ENCODE data around the gene PAQR9.
A peak's percentile ranks its signal among the peaks of the same experiment; 100 is the strongest.

PAQR9 gene

DNA sequence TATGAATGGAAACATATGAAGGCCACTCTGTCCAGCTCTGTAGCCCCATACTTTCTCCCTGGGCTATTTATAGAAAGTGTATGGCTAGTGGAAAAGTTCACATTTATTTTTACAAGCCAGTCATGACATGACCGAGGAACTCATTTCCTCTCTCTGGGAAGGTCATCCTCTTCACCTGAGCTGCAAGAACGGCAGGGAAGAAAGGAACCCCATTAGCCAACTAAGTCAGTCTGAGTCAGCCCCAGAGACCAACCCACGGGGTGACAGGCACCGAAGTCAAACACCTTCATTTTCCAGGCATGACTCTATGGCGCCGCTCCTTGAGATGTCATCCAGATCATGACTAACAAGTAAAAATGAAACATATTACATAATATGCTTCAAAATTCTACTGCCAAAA, 4.8 kb downstream of the PAQR9 start:
- Histone ChIP-seq H3K27ac (no peak overlapping the region), H3K4me3 (no peak overlapping the region)

DNA sequence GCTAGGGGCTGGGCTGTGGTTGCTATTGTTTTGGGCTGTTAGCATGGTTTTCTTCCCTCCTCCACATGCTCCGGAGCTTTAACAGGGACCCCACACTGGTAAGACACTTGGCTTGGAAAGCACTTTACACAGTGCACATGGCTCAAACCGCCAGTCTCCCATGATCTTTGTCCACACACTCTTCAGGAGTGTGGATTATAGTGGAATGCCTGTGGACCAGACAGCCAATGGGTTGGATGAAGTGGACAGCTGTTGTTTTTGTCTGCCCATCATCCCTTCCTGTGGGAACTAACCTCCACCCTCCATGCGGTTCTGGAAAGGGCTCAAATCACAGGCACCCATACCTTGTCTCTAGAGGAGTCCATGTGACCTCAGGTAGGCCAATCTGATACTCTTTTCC, 10.0 kb downstream of the PAQR9 start:
- Histone ChIP-seq H3K4me3 (no peak overlapping the region), H3K27ac (no peak overlapping the region)

DNA sequence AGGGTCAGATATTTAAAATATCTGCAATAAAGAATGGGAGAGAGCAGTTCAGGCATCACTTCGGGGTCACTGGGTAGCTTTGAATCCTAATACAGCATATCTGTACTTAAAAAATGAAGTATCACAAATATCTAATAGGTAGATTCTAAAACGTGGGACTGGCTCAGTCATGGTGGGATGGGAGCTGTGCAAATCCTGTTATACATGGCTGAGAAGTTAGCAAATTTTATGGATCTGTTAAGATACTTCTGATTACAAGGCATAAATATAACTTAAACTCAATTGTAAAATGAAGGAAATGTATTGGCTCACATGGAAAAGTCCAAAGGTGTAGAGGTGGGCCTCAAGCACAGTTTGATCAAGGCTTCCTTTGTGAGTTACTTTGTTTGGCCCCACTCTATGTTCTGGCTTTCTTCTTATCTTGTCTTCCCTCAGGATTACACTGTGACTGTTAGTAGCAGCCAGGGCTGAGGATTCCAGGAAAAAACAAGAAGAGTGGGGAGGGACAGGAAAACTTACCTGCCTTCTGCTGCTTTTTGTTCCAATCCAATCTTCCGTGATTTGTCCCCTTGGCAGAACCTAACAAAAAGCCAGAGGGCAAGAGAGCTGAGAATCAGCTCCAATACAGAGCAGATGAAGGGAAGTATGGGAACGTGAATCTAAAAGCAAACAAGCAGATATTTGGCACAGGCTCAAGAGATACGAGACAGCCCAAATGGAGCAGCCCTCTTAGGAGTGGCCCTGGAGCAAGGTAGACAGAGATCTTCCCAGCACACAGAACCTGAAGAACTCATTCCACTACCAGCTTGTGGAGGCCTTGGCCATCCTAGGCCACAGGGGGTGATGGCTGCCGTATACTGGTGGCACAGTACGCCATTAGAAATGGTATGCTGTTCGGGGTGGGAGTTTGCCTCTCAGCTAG, 10.9 kb downstream of the PAQR9 start:
- H3K27ac ChIP-seq: no peak overlapping the region
- no peak overlapping the region for H3K4me3 ChIP-seq

DNA sequence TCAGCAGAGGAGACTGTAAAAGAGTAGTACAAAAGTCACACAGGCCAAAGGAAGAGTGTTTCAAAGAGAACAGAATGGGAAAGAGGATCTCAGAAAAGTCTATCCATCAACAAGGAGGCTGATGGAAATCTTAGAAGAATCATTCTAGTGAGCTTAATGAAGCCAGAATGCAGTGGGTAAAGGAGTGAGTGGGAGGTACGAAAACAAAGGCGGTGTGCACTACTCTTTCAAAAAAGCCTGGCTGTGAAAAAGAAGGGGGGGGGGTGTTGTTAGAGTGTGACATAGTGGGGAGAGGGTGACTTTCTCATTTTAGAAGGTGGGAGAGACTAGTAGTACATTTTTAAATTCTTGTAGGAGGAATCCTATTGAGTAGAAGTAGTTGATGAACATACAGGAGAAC, 11.7 kb downstream of the PAQR9 start:
- H3K27ac ChIP-seq: no peak overlapping the region
- no peak overlapping the region for H3K4me3 ChIP-seq

DNA sequence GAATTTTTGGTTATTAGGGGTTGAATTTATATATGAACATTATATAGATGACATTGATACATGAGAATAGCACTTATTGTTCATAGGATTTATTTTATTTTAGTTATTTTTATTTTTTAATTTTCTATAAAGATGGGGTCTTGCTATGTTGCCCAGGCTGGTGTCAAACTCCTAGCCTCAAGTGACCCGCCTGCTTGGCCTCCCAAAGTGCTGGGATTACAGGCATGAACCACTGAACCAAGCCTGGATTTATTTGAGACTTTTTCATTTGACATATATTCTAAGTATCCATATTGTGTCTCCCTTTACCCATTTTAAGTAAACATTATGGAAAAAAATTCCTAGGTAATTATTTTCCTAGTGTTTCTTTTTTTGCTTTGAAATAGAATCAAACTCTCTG, 12.5 kb downstream of the PAQR9 start:
- Histone ChIP-seq H3K4me3 (no peak overlapping the region), H3K27ac (no peak overlapping the region)

DNA sequence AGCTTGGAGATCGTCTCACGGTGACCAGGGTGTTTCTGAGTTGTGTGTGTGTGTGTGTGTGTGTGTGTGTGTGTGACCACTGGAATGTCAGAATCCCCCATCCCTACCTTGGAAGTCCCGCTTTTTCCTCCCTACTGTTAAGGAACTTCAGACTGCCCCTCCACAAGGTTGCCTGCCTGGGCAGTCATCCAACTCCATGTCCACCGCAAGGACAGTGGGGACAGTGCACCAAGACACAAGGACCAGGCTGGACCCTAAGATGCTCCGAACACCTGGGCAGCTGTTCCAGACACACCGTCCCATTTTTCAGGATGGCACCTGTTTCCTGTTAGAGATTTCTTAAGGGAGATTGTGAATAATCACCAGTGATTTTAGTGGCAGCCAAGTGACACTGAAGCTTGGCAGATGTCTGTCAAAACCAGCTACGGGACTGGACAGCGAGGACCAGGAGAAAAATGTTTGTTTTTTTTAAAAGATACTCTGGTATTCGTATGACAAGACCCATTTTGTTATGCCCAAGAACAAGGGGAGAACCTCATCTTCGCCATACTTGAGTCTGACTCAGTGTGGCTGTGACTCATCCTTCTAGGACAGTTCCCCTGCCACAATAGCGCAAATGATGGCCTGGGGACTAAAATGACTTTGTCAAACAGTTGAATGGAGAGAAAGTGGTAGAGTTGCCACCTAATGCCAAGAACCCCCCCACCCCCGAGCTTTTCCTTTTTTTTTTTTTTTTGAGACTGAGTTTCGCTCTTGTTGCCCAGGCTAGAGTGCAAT, 15.5 kb downstream of the PAQR9 start:
- Histone ChIP-seq H3K27ac (no peak overlapping the region), H3K4me3 (peak overlapping the region in 1 of 7 experiments; percentile 19)

DNA sequence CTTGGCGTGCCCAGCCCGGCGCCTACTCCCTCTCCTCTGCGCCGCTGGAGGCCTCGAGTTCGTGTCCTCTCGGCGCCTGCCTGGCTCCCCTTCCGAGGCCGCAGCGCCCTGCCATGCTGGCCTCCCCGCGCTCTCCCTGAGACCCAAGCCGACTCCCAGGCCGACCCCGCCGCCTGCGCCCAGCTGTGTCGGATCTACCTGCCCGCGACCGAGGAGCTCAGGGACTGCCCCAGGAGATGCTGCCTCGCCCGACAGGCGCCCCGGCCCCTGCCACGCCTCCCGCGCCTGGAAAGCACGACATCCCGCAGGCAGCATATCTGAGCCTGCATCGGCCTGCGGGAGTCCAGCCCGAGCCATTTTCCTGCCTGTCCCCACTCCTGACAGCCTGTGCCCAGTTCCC, 16.1 kb downstream of the PAQR9 start:
- Histone ChIP-seq H3K27ac (no peak overlapping the region), H3K4me3 (peak overlapping the region in 1 of 7 experiments; percentile 19)

DNA sequence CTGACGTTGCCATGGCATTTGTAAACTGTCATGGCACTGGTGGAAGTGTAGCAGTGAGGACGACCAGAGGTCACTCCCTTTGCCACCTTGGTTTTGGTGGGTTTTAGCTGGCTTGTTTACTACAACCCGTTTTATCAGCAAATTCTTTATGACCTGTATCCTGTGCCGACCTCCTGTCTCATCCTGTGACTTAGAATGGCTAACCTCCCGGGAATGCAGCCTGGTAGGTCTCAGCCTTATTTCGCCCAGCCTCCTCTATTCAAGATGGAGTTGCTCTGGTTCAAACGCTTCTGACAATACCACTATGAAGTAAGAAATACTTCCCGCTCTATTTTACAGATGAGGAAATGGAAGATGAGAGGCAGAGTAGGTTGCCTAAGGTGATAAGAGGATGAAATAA, 16.6 kb downstream of the PAQR9 start:
- H3K27ac ChIP-seq: no peak overlapping the region
- no peak overlapping the region for H3K4me3 ChIP-seq

DNA sequence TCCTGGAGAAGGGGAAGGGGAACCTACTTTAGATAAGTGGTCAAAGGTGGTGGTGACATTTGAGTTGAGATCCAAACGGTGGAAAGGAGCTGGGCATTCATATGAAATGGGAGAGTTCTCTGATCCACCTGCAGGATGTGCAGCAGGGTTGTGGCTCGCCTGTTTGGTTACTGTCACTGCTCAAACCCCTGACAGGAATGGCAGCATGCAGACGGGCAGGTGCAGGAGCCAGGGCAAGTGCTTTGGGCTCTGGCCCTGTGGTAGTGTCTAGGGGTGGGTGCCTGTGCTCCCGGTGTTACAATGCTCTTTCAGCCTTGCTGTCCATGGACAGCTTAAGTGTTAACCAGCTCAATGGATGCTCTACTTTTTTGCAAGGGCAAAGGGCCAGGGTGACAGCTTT, 18.5 kb downstream of the PAQR9 start:
- Histone ChIP-seq H3K27ac (no peak overlapping the region), H3K4me3 (no peak overlapping the region)

DNA sequence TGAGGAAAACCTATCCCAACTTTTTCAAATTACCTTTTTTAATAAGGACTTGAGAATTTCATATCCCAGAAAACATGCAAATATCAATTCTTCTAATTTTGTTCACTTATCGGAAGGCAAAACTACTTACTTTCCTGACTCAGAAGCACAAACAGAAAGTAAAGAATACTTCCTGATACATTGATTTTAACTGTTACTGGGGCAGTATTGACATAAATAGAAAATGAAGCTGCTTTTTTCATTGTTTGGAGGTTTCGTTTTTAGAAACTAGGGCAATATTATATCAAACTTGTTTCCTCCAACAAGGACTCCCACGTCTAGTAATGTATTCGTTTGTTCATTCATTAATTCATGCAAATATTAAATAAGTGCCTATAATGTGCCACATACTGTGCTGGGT, 19.1 kb downstream of the PAQR9 start:
- H3K4me3 ChIP-seq: no peak overlapping the region
- H3K27ac ChIP-seq: peak overlapping the region in 1 of 21 experiments; percentile 30

DNA sequence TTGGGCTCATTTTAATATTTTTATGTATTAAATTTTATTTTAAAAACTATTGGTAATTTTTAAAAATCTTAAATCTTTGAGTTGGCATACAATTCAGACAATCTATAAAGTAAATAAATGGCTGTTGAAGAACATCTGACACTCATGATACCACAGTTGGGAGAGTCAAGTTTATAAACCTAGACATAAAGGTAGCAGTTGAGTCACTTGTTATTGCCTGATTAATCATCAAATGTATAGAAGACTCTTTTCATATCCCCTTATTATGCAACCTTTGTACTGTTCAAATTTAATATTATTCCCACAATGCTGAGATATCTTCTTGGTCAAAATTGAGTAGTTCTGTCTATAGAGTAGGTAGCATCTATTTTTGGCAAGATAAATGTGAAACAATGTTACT, 19.6 kb downstream of the PAQR9 start:
- Histone ChIP-seq H3K4me3 (no peak overlapping the region), H3K27ac (peak overlapping the region in 1 of 21 experiments; percentile 30)

DNA sequence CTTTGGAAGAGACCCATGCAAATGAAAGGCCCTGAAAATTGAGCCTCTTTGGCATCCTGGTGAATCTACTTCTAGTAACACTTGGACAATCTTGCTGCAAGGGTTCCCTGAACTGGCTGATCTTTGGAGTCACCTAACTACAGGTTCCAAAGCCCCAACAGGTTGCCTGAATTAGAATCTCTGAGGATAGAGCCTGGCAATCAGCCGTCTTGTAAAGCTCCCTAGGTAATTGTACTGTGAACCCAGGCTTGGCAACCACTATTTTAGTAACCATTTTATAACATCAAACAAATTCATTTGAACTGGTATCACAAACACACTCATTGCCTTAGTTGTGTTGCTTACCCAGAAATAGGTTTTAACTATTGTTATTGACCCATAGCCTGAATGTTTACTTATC, 20.1 kb downstream of the PAQR9 start:
- no peak overlapping the region for H3K4me3 ChIP-seq

DNA sequence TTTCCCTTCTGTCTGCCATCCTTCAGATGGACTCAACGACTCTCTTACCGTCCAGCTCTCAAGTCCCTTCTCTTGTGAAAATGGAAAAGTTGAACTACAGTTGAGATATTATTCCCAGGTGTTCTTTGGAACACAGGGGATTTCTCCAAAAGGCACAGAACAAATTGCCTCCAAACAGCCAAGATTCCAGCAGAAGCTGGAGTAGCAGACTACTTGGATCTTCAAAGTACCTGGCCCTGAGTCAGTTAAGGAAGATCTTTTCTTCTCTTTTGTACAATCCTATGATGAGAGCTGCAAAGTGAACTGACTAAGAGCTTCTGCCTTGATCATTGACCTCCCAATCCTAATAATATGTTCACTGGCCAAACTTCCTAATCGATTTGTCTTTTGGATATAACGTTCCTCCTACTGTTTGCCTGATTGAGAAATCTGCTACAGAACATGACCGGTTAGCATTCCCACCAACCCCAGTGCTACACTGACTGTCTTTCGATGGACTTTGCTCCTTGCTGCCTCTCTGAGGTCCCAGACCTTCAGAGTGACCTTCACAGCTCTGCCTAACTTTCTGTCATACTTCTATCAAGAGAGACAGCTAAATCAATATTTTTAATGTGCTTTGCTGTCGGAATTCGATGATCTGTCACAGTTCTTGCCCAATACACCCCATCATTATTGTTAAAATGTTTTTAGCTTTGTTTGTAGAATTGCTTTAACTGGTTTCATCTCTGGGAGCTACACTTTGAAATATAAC, 21.9 kb downstream of the PAQR9 start:
- Histone ChIP-seq H3K4me3 (no peak overlapping the region), H3K27ac (no peak overlapping the region)

More for the DNA sequence above, 20.1 kb downstream of the PAQR9 start:
- no peak overlapping the region for H3K27ac ChIP-seq

DNA sequence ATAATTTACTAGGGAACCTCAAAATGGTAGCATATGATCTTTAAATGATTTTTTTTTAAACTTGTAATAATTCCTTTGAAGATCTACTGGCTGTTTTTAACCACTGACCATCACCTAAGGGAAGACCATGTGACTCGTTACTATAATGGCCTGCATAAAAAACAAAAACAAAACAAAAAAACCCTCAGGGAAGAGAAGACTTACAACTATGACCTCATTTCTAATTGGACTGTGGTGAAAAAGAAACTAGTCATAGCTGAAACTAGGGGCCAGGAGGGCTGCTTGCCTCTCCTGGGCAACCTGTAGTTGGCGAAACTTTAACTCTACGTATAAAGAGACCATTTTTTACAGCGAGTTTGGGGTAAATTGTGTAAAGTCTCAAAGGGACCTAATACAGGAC, 23.0 kb downstream of the PAQR9 start:
- no peak overlapping the region for H3K27ac ChIP-seq
- H3K4me3 ChIP-seq: no peak overlapping the region

DNA sequence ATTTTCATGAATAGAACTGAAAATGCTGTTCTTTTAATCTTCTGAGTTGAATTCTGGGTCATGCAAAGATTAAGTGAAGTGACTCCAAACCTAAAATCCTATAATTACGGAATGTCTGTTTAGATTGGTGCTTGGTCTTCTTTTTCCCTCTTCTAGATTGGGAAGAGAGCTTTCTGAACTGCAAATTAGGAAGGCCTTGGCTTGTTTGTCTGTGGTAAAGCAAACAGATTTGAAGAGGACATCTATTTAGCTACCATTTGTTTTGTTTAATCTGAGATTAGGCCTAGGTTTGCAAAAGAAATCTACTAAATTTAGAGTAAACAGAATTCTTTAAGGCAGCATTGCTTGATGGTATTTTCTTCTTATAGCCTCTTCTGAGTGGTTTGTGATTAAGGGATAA, 23.5 kb downstream of the PAQR9 start:
- Histone ChIP-seq H3K4me3 (no peak overlapping the region), H3K27ac (no peak overlapping the region)

DNA sequence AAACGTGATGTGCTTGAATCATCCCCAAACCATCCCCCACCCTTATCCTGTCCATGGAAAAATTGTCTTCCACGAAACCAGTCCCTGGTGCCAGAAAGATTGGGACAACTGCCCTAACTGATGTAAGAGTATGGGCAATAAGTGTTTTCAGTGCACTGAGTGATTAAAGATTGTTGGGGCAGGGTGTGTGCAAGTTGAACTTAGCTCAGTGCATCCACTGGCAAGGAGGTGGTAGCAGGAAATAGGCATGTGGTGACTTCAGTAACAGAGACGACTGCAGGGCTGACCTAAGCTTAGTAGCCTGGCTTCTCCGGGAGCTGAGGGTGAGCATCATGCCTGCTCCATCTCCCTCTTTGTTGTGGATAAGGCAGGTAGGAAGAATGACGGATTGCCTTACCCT, 27.5 kb downstream of the PAQR9 start:
- H3K27ac ChIP-seq: no peak overlapping the region

DNA sequence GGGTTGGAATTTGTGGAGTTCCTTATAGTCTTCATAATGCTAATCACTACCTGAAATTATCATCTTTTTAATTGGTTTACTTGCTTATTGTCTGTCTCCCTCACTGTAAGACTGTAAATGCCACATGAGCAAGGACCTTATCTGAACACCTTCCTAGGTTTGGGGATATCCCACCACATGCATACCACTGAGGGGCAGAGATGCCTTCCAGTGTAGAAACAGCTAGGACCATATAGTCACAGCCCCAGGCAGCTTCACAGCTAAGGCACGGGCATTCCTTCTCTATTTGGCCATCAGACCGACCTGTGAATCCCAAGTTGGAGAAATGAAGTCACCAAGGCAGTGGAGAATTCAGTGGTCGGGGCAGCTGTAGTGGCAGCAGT, 28.6 kb downstream of the PAQR9 start:
- no peak overlapping the region for H3K27ac ChIP-seq
- H3K4me3 ChIP-seq: no peak overlapping the region

More for the DNA sequence above, 27.5 kb downstream of the PAQR9 start:
- no peak overlapping the region for H3K4me3 ChIP-seq

DNA sequence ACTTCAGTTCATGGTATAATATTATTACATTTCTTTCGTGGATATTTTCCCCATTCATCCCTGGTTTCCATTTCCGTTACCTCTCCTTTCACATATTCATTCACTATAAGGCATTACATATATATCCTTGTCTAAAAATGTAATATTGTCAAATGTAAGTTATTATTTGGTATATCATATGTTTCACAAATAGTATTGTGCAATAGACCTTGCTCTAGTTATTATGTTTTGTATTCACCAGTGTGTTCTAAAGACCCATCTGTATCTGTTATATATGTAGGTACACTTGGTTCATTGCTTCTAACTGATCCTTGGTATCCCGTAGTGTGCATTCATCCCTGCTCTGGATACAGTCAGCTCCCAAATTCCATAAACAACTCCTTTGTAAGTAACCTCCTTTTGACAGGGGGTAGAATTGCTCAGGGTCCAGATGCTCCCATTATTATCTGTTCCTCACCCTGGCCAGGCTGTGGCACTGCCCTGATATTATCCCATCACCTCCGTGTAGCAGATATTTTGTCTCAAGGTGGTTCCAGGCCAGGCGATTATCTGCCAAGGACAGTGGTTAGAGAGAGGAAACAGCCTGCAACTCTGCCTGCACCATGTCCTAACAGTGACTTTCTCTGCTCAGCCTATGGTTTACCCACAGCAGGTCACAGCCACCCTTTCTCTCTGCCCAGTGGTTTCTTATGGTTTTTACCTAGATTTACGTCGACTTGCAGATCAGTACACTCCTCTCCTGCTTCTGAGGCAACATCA, 29.2 kb downstream of the PAQR9 start:
- Histone ChIP-seq H3K4me3 (no peak overlapping the region), H3K27ac (no peak overlapping the region)

DNA sequence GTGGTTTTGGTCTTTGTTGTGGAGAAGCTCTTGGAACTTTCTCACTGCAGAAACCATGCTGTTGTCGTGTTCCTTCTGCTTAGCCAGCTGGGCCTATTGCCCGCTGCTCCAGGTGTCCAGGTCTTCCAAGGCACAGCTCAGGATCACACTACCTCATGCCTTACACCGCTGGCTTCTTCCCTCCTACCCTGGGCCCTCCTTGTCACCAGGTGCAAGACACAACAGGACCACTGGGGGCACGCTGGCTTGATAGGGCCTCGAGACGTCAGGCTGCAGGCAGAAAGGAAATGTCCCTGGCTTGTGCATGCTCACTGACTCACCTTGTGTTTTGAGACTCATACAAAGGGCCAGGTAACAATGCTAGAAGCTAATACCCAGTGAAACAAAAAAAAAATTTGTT, 32.3 kb downstream of the PAQR9 start:
- Histone ChIP-seq H3K27ac (no peak overlapping the region), H3K4me3 (no peak overlapping the region)

DNA sequence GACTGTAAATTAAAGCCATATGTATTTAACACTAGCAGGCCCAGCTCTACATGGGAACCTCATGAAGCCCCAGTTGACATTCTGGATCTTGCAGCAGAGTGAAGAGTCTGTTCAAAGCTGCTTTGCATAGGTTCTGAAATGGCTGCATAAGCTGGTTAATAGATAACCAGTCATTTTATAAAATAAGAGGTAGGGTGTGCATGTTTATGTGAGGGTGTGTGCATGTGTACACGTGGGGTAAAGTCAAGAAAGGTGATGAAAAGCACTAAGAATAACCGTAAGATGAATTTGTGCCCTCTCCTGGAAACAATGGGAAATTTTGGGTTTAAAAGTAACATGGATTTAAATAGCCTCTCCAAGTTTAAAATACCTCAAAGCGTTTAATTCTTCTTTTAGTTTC, 33.0 kb downstream of the PAQR9 start:
- H3K4me3 ChIP-seq: no peak overlapping the region
- H3K27ac ChIP-seq: no peak overlapping the region
